OCI-LY1 (cell line): ENCODE data around the gene RHBDF1.
"Not testable (repeated sequence)": the region's sequence is repeated elsewhere in the genome, so short reads cannot be mapped to it uniquely, and the experiment has no call there.

Source experiments
- H2AFZ ChIP-seq: fragments of 200-600 bp; sonication (generic), shearing (Covaris generic); 2 replicates; pipeline ENCODE4 v1.6.0; 2014; ENCODE audit warnings: antibody characterized with exemption, mild to moderate bottlenecking, low read length
- H3F3A ChIP-seq: fragments of 200-600 bp; sonication (generic), shearing (Covaris generic); 2 replicates; pipeline ENCODE4 v1.6.0; 2014; ENCODE audit warnings: mild to moderate bottlenecking, antibody characterized with exemption, low read length, moderate library complexity; ENCODE audit not compliant: insufficient read depth
- H3K27ac ChIP-seq: fragments of 200-600 bp; sonication (generic); 2 replicates; pipeline ENCODE4 v1.5.1; 2014; ENCODE audit warnings: low read length, mixed run types, mild to moderate bottlenecking, low read depth; ENCODE audit not compliant: poor library complexity, severe bottlenecking
- H3K27me3 ChIP-seq: fragments of 200-600 bp; sonication (generic); 2 replicates; pipeline ENCODE4 v1.6.0; 2014; ENCODE audit warnings: antibody characterized with exemption, mild to moderate bottlenecking, low read length, moderate library complexity; ENCODE audit not compliant: insufficient read depth
- H3K36me3 ChIP-seq: fragments of 200-600 bp; sonication (generic); 2 replicates; pipeline ENCODE4 v1.6.1; 2014; ENCODE audit warnings: mild to moderate bottlenecking, antibody characterized with exemption, low read length, moderate library complexity, mixed read lengths; ENCODE audit not compliant: insufficient read depth
- H3K4me1 ChIP-seq: fragments of 200-600 bp; sonication (generic); 2 replicates; pipeline ENCODE4 v1.5.1; 2014; ENCODE audit warnings: mild to moderate bottlenecking, low read length, moderate library complexity; ENCODE audit not compliant: insufficient read depth, severe bottlenecking
- H3K4me2 ChIP-seq: fragments of 200-600 bp; sonication (generic), shearing (Covaris generic); 2 replicates; pipeline ENCODE4 v1.6.1; 2014; ENCODE audit warnings: low read length
- H3K4me3 ChIP-seq: fragments of 200-600 bp; sonication (generic); 2 replicates; pipeline ENCODE4 v1.5.1; 2014; ENCODE audit warnings: low read length, low read depth, mild to moderate bottlenecking, mixed read lengths; ENCODE audit not compliant: poor library complexity, severe bottlenecking
- H3K79me2 ChIP-seq: fragments of 200-600 bp; shearing (Covaris generic); 2 replicates; pipeline ENCODE4 v1.6.1; 2016; ENCODE audit warnings: mixed run types, low read length, mixed read lengths; ENCODE audit not compliant: insufficient read depth
- H3K9ac ChIP-seq: fragments of 200-600 bp; sonication (generic), shearing (Covaris generic); 2 replicates; pipeline ENCODE4 v1.6.1; 2014; ENCODE audit warnings: mild to moderate bottlenecking, low read length, mixed read lengths
- H3K9me2 ChIP-seq: fragments of 200-600 bp; sonication (generic), shearing (Covaris generic); 2 replicates; pipeline ENCODE4 v1.6.1; 2014; ENCODE audit warnings: low read depth, mild to moderate bottlenecking, low read length, mixed read lengths
- H3K9me3 ChIP-seq: fragments of 200-600 bp; shearing (Covaris generic); 2 replicates; pipeline ENCODE4 v1.6.1; 2014; ENCODE audit warnings: low read length, mixed read lengths
- H4K20me1 ChIP-seq: fragments of 200-600 bp; sonication (generic), shearing (Covaris generic); 2 replicates; pipeline ENCODE4 v1.6.0; 2016; ENCODE audit warnings: mild to moderate bottlenecking, low read length; ENCODE audit not compliant: insufficient read depth
- CTCF ChIP-seq: fragments of 200-600 bp; sonication (generic), shearing (Covaris generic); IDR thresholded peaks from 2 replicates; pipeline ENCODE4 v1.5.1; 2017; ENCODE audit warnings: mild to moderate bottlenecking, antibody characterized with exemption, low read length, moderate library complexity, mixed read lengths
- EZH2 ChIP-seq: fragments of 200-600 bp; sonication (generic), shearing (Covaris generic); IDR thresholded peaks from 2 replicates; pipeline ENCODE4 v1.8.0; 2017; ENCODE audit warnings: borderline replicate concordance, mixed run types, mild to moderate bottlenecking, antibody characterized with exemption, low read length, moderate library complexity, mixed read lengths

RHBDF1 gene

GRCh38 chr16:41439-42068 is 30.9 kb downstream of the RHBDF1 start:
- Histone ChIP-seq H3F3A (no peaks in the 10 kb centered on the region), H3K4me1 (peaks cover 21% of the 10 kb centered on the region), H3K27me3 (no peaks in the 10 kb centered on the region), H3K9me3 (no peaks in the 10 kb centered on the region), H3K4me3 (no peak overlapping the region), H3K9me2 (no peaks in the 10 kb centered on the region), H2AFZ (no peak overlapping the region), H3K9ac (no peak overlapping the region), H3K27ac (no peak overlapping the region), H3K4me2 (no peak overlapping the region), H3K36me3 (peaks cover 79% of the 10 kb centered on the region), H3K79me2 (no peaks in the 10 kb centered on the region), H4K20me1 (no peaks in the 10 kb centered on the region)
- TF ChIP-seq EZH2 = no peak
- TF ChIP-seq CTCF = no peak

GRCh38 chr16:38941-39892 is 33.2 kb downstream of the RHBDF1 start:
- Histone ChIP-seq H3K9me2 (no peaks in the 10 kb centered on the region), H3K4me1 (peaks cover 30% of the 10 kb centered on the region), H3K9me3 (no peaks in the 10 kb centered on the region), H3F3A (no peaks in the 10 kb centered on the region), H3K36me3 (peaks cover 66% of the 10 kb centered on the region), H4K20me1 (no peaks in the 10 kb centered on the region), H3K4me2 (peak overlapping the region; percentile 30; the same call in 1 of the 2 replicates), H2AFZ (no peak overlapping the region), H3K9ac (peak overlapping the region; percentile 31; the same call in 1 of the 2 replicates), H3K4me3 (no peak overlapping the region), H3K79me2 (no peaks in the 10 kb centered on the region), H3K27ac (peak overlapping the region; percentile 79), H3K27me3 (no peaks in the 10 kb centered on the region)
- TF ChIP-seq EZH2 (no peak), CTCF (no peak)

GRCh38 chr16:38206-38605 is 34.2 kb downstream of the RHBDF1 start:
- not testable (repeated sequence) for H3K4me3 ChIP-seq, H3K27me3 ChIP-seq, H3K9me3 ChIP-seq, H2AFZ ChIP-seq, H3K79me2 ChIP-seq, H4K20me1 ChIP-seq, H3K4me2 ChIP-seq, H3K9me2 ChIP-seq, H3F3A ChIP-seq
- Histone ChIP-seq H3K9ac (peak overlapping the region; percentile 19; the same call in 1 of the 2 replicates), H3K27ac (peak overlapping the region; percentile 79), H3K36me3 (peaks cover 57% of the 10 kb centered on the region), H3K4me1 (peaks cover 30% of the 10 kb centered on the region)
